HEK293 (cell line): ENCODE results near the gene SNX8.
A peak's percentile ranks its signal among the peaks of the same experiment; 100 is the strongest.

ENCODE experiments used
- CTCF ChIA-PET: fragments of 350-600 bp; formaldehyde crosslinking; extraction: SDS; loops from one replicate; lab custom pipeline; 2021; ENCODE audit warnings: antibody characterized with exemption; lab: Yijun Ruan, JAX
- POLR2A ChIA-PET: fragments of 300-600 bp; formaldehyde crosslinking; extraction: SDS; loops from one replicate; lab custom pipeline; 2020; ENCODE audit warnings: antibody characterized with exemption, inconsistent platforms; lab: Yijun Ruan, JAX
- H3K27ac ChIP-seq: fragments of 200-500 bp; sonication (Bioruptor generic); 2 replicates; pipeline ENCODE4 v1.5.1; 2014; ENCODE audit warnings: low read depth, low read length, control low read depth, inconsistent platforms; ENCODE audit errors: extremely low read depth
- H3K36me3 ChIP-seq, 2 experiments: fragments of 200-500 bp in 1 of 2; sonication (Bioruptor generic) in 1 of 2; 1 replicate in 1 of 2; 2 replicates in 1 of 2; pipeline ENCODE4 v1.5.1; 2014 to 2017; ENCODE audit warnings: inconsistent platforms in 2 of 2, low read length in 2 of 2; ENCODE audit not compliant: control insufficient read depth in 2 of 2, insufficient read depth in 1 of 2
- H3K4me1 ChIP-seq: fragments of 200-500 bp; sonication (Bioruptor generic); 2 replicates; pipeline ENCODE4 v1.5.1; 2014; ENCODE audit warnings: mild to moderate bottlenecking, low read length, inconsistent platforms; ENCODE audit not compliant: control insufficient read depth, insufficient read depth
- H3K4me3 ChIP-seq: 2 replicates; pipeline ENCODE4 v1.5.1; 2011; ENCODE audit warnings: low read depth, mild to moderate bottlenecking, control low read depth, low read length, moderate library complexity
- H3K9me3 ChIP-seq: fragments of 200-500 bp; sonication (Bioruptor generic); 2 replicates; pipeline ENCODE4 v1.5.1; 2014; ENCODE audit warnings: low read depth, low read length, inconsistent platforms; ENCODE audit not compliant: control insufficient read depth, insufficient read depth
- EGR2 ChIP-seq: fragments of 450-650 bp; formaldehyde crosslinking; IDR thresholded peaks from 2 replicates; pipeline ENCODE4 v1.5.1; 2016; ENCODE audit warnings: low read depth, missing biosample characterization, missing genetic modification characterization
- GFI1B ChIP-seq: fragments of 450-650 bp; formaldehyde crosslinking; IDR thresholded peaks from 2 replicates; pipeline ENCODE4 v1.5.1; 2016; ENCODE audit warnings: missing biosample characterization, missing genetic modification characterization
- GLI2 ChIP-seq: fragments of 450-650 bp; formaldehyde crosslinking; IDR thresholded peaks from 2 replicates; pipeline ENCODE4; 2017; ENCODE audit warnings: missing biosample characterization, missing genetic modification characterization, low read depth, borderline replicate concordance
- GLI4 ChIP-seq: fragments of 450-650 bp; formaldehyde crosslinking; IDR thresholded peaks from 2 replicates; pipeline ENCODE4 v1.5.1; 2016; ENCODE audit warnings: missing biosample characterization, missing genetic modification characterization
- KLF1 ChIP-seq: fragments of 450-650 bp; formaldehyde crosslinking; IDR thresholded peaks from 2 replicates; pipeline ENCODE4 v1.5.1; 2016; ENCODE audit warnings: missing biosample characterization, missing genetic modification characterization
- SCRT2 ChIP-seq: fragments of 450-650 bp; formaldehyde crosslinking; IDR thresholded peaks from 2 replicates; pipeline ENCODE4 v1.5.1; 2016; ENCODE audit warnings: missing biosample characterization, missing genetic modification characterization
- SP3 ChIP-seq: fragments of 450-650 bp; formaldehyde crosslinking; IDR thresholded peaks from 2 replicates; pipeline ENCODE4 v1.5.1; 2016; ENCODE audit warnings: missing biosample characterization, missing genetic modification characterization
- ZBTB17 ChIP-seq: fragments of 450-650 bp; formaldehyde crosslinking; IDR thresholded peaks from 2 replicates; pipeline ENCODE4 v1.5.1; 2016; ENCODE audit warnings: missing biosample characterization, missing genetic modification characterization
- ZFP41 ChIP-seq: fragments of 450-650 bp; formaldehyde crosslinking; IDR thresholded peaks from 2 replicates; pipeline ENCODE4 v1.5.1; 2016; ENCODE audit warnings: missing biosample characterization, missing genetic modification characterization, borderline replicate concordance
- ZNF132 ChIP-seq: fragments of 450-650 bp; formaldehyde crosslinking; IDR thresholded peaks from 2 replicates; pipeline ENCODE4 v1.5.1; 2017; ENCODE audit warnings: missing biosample characterization, missing genetic modification characterization, borderline replicate concordance
- ZNF133 ChIP-seq: fragments of 450-650 bp; formaldehyde crosslinking; IDR thresholded peaks from 2 replicates; pipeline ENCODE4 v1.5.1; 2016; ENCODE audit warnings: missing biosample characterization, missing genetic modification characterization
- ZNF311 ChIP-seq: fragments of 450-650 bp; formaldehyde crosslinking; IDR thresholded peaks from 2 replicates; pipeline ENCODE4 v1.5.1; 2017; ENCODE audit warnings: missing biosample characterization, missing genetic modification characterization, borderline replicate concordance
- ZNF501 ChIP-seq: fragments of 450-650 bp; formaldehyde crosslinking; IDR thresholded peaks from 2 replicates; pipeline ENCODE4 v1.5.1; 2016; ENCODE audit warnings: missing biosample characterization, missing genetic modification characterization
- ZNF610 ChIP-seq: fragments of 450-650 bp; formaldehyde crosslinking; IDR thresholded peaks from 2 replicates; pipeline ENCODE4 v1.5.1; 2016; ENCODE audit warnings: missing biosample characterization, missing genetic modification characterization, borderline replicate concordance
- ZNF837 ChIP-seq: fragments of 450-650 bp; formaldehyde crosslinking; IDR thresholded peaks from 2 replicates; pipeline ENCODE4 v1.5.1; 2016; ENCODE audit warnings: missing biosample characterization, missing genetic modification characterization
- ZNF843 ChIP-seq: fragments of 450-650 bp; formaldehyde crosslinking; IDR thresholded peaks from 2 replicates; pipeline ENCODE4 v1.5.1; 2016; ENCODE audit warnings: missing biosample characterization, missing genetic modification characterization
- TF ChIP-seq, protein P1 (sequence below): fragments of 450-650 bp; formaldehyde crosslinking; IDR thresholded peaks from 2 replicates; pipeline ENCODE4 v1.5.1; 2017; ENCODE audit warnings: missing biosample characterization, missing genetic modification characterization
- TF ChIP-seq, protein P2 (sequence below): fragments of 450-650 bp; formaldehyde crosslinking; IDR thresholded peaks from 2 replicates; pipeline ENCODE4 v1.5.1; 2016; ENCODE audit warnings: missing biosample characterization, missing genetic modification characterization
- TF ChIP-seq, protein P3 (sequence below): fragments of 450-650 bp; formaldehyde crosslinking; IDR thresholded peaks from 2 replicates; pipeline ENCODE4 v1.5.1; 2016; ENCODE audit warnings: missing biosample characterization, missing genetic modification characterization

The SNX8 gene

GRCh38 chr7:2261611-2262010 is 52.6 kb downstream of the SNX8 start:
- POLR2A ChIA-PET: interaction anchor here (1.3 kb wide), 1 partner anchor 705 kb away, joined by 3 read pairs; the partner anchor contains the start of gene TMEM184A
- CTCF ChIA-PET: interaction anchor here (1.0 to 1.4 kb wide), 3 partner anchors 10 to 86 kb away, joined by 3 to 6 read pairs (median 3); no protein-coding TSS in a partner anchor
- H3K36me3 ChIP-seq: peaks cover 0 to 6% of the 10 kb centered on the region in 2 experiments; a peak in 1 of 3 replicates
- no peaks in the 10 kb centered on the region for H3K9me3 ChIP-seq
- H3K4me1 ChIP-seq: no peaks in the 10 kb centered on the region
- no peak overlapping the region for H3K27ac ChIP-seq
- no peak overlapping the region for H3K4me3 ChIP-seq
- TF ChIP-seq GLI4: no peak
- TF ChIP-seq EGR2: no peak
- TF ChIP-seq ZNF843 (tag by site-specific recombination): no peak
- TF ChIP-seq, protein P1, sequence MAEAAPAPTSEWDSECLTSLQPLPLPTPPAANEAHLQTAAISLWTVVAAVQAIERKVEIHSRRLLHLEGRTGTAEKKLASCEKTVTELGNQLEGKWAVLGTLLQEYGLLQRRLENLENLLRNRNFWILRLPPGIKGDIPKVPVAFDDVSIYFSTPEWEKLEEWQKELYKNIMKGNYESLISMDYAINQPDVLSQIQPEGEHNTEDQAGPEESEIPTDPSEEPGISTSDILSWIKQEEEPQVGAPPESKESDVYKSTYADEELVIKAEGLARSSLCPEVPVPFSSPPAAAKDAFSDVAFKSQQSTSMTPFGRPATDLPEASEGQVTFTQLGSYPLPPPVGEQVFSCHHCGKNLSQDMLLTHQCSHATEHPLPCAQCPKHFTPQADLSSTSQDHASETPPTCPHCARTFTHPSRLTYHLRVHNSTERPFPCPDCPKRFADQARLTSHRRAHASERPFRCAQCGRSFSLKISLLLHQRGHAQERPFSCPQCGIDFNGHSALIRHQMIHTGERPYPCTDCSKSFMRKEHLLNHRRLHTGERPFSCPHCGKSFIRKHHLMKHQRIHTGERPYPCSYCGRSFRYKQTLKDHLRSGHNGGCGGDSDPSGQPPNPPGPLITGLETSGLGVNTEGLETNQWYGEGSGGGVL (tag by site-specific recombination): no peak
- TF ChIP-seq ZNF610 (tag by site-specific recombination): no peak
- TF ChIP-seq ZNF837 (tag by site-specific recombination): no peak
- no peak for TF ChIP-seq ZNF133 (tag by site-specific recombination)
- TF ChIP-seq, protein P2, sequence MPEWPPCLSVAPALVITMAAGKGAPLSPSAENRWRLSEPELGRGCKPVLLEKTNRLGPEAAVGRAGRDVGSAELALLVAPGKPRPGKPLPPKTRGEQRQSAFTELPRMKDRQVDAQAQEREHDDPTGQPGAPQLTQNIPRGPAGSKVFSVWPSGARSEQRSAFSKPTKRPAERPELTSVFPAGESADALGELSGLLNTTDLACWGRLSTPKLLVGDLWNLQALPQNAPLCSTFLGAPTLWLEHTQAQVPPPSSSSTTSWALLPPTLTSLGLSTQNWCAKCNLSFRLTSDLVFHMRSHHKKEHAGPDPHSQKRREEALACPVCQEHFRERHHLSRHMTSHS (tag by site-specific recombination): no peak
- TF ChIP-seq SCRT2 (tag by site-specific recombination): no peak
- TF ChIP-seq, protein P3, sequence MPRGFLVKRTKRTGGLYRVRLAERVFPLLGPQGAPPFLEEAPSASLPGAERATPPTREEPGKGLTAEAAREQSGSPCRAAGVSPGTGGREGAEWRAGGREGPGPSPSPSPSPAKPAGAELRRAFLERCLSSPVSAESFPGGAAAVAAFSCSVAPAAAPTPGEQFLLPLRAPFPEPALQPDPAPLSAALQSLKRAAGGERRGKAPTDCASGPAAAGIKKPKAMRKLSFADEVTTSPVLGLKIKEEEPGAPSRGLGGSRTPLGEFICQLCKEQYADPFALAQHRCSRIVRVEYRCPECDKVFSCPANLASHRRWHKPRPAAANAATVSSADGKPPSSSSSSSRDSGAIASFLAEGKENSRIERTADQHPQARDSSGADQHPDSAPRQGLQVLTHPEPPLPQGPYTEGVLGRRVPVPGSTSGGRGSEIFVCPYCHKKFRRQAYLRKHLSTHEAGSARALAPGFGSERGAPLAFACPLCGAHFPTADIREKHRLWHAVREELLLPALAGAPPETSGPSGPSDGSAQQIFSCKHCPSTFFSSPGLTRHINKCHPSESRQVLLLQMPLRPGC (tag by site-specific recombination): no peak
- TF ChIP-seq KLF1 (tag by site-specific recombination): no peak
- no peak for TF ChIP-seq ZNF501 (tag by site-specific recombination)
- no peak for TF ChIP-seq GFI1B (tag by site-specific recombination)
- no peak for TF ChIP-seq SP3 (tag by site-specific recombination)
- TF ChIP-seq ZNF132 (tag by site-specific recombination): no peak
- no peak for TF ChIP-seq ZFP41 (tag by site-specific recombination)
- no peak for TF ChIP-seq ZNF311 (tag by site-specific recombination)

DNA sequence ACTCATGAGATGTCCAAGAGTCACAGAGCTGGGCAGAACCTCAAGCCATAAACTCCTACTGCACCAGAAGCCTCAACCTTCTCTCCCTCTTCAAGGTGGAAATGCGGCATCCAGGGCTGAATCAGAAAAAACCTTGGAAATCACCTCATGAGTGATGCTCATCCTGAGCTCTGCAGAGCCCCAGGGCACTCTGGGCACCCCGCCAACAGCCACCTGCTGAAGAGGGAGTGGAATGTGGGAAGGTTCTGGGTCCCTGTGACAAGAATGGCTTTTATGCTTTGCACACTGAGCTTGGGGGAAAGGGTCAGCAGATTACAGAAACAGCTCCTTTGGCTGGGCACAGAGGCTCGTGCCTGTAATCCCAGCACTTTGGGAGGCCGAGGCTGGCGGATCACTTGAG is 53.4 kb downstream of the SNX8 start:
- POLR2A ChIA-PET: interaction anchor here (0.7 to 1.7 kb wide), 6 partner anchors 9 to 705 kb away, joined by 3 to 7 read pairs (median 4); partner anchors contain the start of genes EIF3B, MRM2, NUDT1 and TMEM184A
- TF ChIP-seq SCRT2 (tag by site-specific recombination): peak; percentile 92
- 0 out of 2 replicates have a peak, but pooled peaks have one; percentile 13 for TF ChIP-seq ZBTB17 (tag by site-specific recombination)
- TF ChIP-seq GLI2 (tag by site-specific recombination): no peak
- Histone ChIP-seq H3K4me1 (no peaks in the 10 kb centered on the region), H3K36me3 (peaks cover 0 to 6% of the 10 kb centered on the region in 2 experiments; a peak in 1 of 3 replicates), H3K27ac (no peak overlapping the region), H3K4me3 (no peak overlapping the region), H3K9me3 (no peaks in the 10 kb centered on the region)
- CTCF ChIA-PET: interaction anchor here (1.1 to 1.4 kb wide), 3 partner anchors 11 to 87 kb away, joined by 3 to 6 read pairs (median 5); no protein-coding TSS in a partner anchor
